LHCN-M2 (cell line): ENCODE data around the gene AHRR. TPM values are rescaled to one million over a fixed set of nuclear protein-coding genes. Genes with fewer than 3 reads are reported as not detected.

Experiments
- DNase-seq: peaks from one replicate; pipeline ENCODE4 v3.0.0-alpha.2; 2012; ENCODE audit warnings: low read depth
- total RNA-seq: library from RNA; depleted of rRNA; stranded (reverse); fragments of >200 nt; gene quantifications from 2 replicates; pipeline ENCODE4 v1.2.3, GENCODE V29; 2014

AHRR gene
- total RNA-seq, 1 experiment from 2014 or later, result 52.0 TPM

GRCh38 chr5:458547-459353, 137.2 kb downstream of the AHRR start:
- DNase-seq, result peak; percentile 34

GRCh38 chr5:459562-460272, 138.2 kb downstream of the AHRR start:
- no peak for DNase-seq

- DNase-seq, result no peak
Observed at GRCh38 chr5:460273-460625, 138.7 kb downstream of the AHRR start.

GRCh38 chr5:462051-462481, 140.6 kb downstream of the AHRR start:
- DNase-seq, result no peak

- DNase-seq, result no peak
Observed at GRCh38 chr5:463301-463700, 141.8 kb downstream of the AHRR start.

GRCh38 chr5:463952-464351, 142.4 kb downstream of the AHRR start:
- no peak for DNase-seq

GRCh38 chr5:464446-464842, 142.9 kb downstream of the AHRR start:
- no peak for DNase-seq

- no peak for DNase-seq
Observed at GRCh38 chr5:464843-465590, 143.5 kb downstream of the AHRR start.

- DNase-seq, result no peak
Observed at GRCh38 chr5:465591-466403, 144.3 kb downstream of the AHRR start.

- DNase-seq, result no peak
Observed at GRCh38 chr5:466661-467310, 145.3 kb downstream of the AHRR start.

GRCh38 chr5:468401-468800, 146.9 kb downstream of the AHRR start:
- no peak for DNase-seq

GRCh38 chr5:469752-470483, 148.4 kb downstream of the AHRR start:
- no peak for DNase-seq

GRCh38 chr5:470961-471749, 149.6 kb downstream of the AHRR start:
- no peak for DNase-seq

- DNase-seq, result no peak
Observed at GRCh38 chr5:471750-472058, 150.2 kb downstream of the AHRR start.

- no peak for DNase-seq
Observed at GRCh38 chr5:472076-472655, 150.7 kb downstream of the AHRR start.

- peak; percentile 77 for DNase-seq
Observed at GRCh38 chr5:472656-473550, 151.4 kb downstream of the AHRR start.

- peak; percentile 38 for DNase-seq
Observed at GRCh38 chr5:473551-474192, 152.2 kb downstream of the AHRR start.
